ENCODE results near the gene TIAM2.

DNA sequence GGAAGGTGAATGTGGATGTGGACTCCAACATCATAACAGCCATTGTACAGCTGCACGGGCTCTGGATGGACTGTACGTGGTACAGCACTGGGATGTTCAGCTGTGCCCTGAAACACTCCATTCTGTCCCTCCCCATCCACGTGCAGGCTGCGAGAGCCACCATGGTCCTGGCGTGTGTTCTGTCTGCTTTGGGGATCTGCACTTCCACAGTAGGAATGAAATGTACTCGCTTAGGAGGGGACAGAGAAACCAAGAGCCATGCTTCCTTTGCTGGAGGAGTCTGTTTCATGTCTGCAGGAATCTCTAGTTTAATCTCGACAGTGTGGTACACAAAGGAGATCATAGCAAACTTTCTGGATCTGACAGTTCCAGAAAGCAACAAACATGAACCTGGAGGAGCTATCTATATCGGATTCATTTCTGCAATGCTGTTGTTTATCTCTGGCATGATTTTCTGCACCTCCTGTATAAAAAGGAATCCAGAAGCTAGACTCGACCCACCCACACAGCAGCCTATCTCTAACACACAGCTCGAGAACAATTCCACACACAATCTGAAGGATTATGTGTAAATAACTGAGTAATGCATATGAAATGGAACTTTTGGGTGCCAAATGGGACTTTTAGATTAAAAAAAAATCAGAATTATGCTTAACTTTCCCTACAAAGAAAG, 280.8 kb downstream of the TIAM2 start:
- TF ChIP-seq, protein P1, sequence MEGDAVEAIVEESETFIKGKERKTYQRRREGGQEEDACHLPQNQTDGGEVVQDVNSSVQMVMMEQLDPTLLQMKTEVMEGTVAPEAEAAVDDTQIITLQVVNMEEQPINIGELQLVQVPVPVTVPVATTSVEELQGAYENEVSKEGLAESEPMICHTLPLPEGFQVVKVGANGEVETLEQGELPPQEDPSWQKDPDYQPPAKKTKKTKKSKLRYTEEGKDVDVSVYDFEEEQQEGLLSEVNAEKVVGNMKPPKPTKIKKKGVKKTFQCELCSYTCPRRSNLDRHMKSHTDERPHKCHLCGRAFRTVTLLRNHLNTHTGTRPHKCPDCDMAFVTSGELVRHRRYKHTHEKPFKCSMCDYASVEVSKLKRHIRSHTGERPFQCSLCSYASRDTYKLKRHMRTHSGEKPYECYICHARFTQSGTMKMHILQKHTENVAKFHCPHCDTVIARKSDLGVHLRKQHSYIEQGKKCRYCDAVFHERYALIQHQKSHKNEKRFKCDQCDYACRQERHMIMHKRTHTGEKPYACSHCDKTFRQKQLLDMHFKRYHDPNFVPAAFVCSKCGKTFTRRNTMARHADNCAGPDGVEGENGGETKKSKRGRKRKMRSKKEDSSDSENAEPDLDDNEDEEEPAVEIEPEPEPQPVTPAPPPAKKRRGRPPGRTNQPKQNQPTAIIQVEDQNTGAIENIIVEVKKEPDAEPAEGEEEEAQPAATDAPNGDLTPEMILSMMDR (IDR thresholded peaks at IDR 0.05) = no peak
- TF ChIP-seq EP300 (IDR thresholded peaks at IDR 0.05; ENCODE audit: low read depth) = no peak
- no peak for TF ChIP-seq POLR2A (IDR thresholded peaks at IDR 0.05)
- TF ChIP-seq POLR2AphosphoS5 (IDR thresholded peaks at IDR 0.05) = peak in 1 of 3 donors; percentile 18

Data from transverse colon (tissue), 4 donors.